CD14-positive monocyte (primary cell): ENCODE data around the gene CFAP97. TPM values are rescaled to one million over a fixed set of nuclear protein-coding genes. Genes with fewer than 3 reads are reported as not detected.

Experiments used
- DNase-seq, 3 donors: peaks; one replicate each; pipeline ENCODE4 v3.0.0-alpha.2; 2011 to 2022
- H2AFZ ChIP-seq: 2 replicates; pipeline ENCODE4 v1.6.0; 2012; ENCODE audit warnings: mild to moderate bottlenecking, low read depth, low read length, inconsistent platforms; ENCODE audit not compliant: insufficient read depth, poor library complexity, severe bottlenecking
- H3K27ac ChIP-seq, 2 donors: 1 replicate in 1 of 2; 2 replicates in 1 of 2; pipeline ENCODE4 v1.5.1; 2012 to 2013; ENCODE audit warnings: low read length in 2 of 2, control low read depth in 1 of 2, inconsistent platforms in 1 of 2, low read depth in 1 of 2, mild to moderate bottlenecking in 1 of 2
- H3K27me3 ChIP-seq, 2 donors: one replicate each; pipeline versions ENCODE4 v1.6.0 to v1.6.1; 2011 to 2013; ENCODE audit warnings: low read length in 2 of 2; ENCODE audit not compliant: control insufficient read depth in 2 of 2, insufficient read depth in 2 of 2
- H3K36me3 ChIP-seq, 2 donors: replicated peaks in 1 of 2; 1 replicate in 1 of 2; 2 replicates in 1 of 2; pipeline versions ENCODE4 v1.5.1 to v1.6.1; 2012 to 2013; ENCODE audit warnings: low read length in 2 of 2, control low read depth in 1 of 2, inconsistent platforms in 1 of 2, mild to moderate bottlenecking in 1 of 2; ENCODE audit not compliant: insufficient read depth in 2 of 2, control insufficient read depth in 1 of 2
- H3K4me1 ChIP-seq, 2 donors: 1 replicate in 1 of 2; 2 replicates in 1 of 2; pipeline versions ENCODE4 v1.5.1 to v1.6.1; 2012 to 2013; ENCODE audit warnings: low read length in 2 of 2, control low read depth in 1 of 2, inconsistent platforms in 1 of 2, mild to moderate bottlenecking in 1 of 2, moderate library complexity in 1 of 2; ENCODE audit not compliant: insufficient read depth in 2 of 2, control insufficient read depth in 1 of 2
- H3K4me2 ChIP-seq: replicated peaks from 2 replicates; pipeline ENCODE3; 2012; ENCODE audit warnings: low read length, moderate library complexity, mild to moderate bottlenecking; ENCODE audit not compliant: poor library complexity, severe bottlenecking; ENCODE audit errors: extremely low read depth
- H3K4me3 ChIP-seq, 3 experiments: fragments of 200-600 bp in 1 of 3; sonication (generic) in 1 of 3; replicated peaks in 1 of 3; 1 replicate in 2 of 3; 2 replicates in 1 of 3; pipeline ENCODE4 v1.5.1; 2011 to 2013; ENCODE audit warnings: low read length in 3 of 3, mild to moderate bottlenecking in 3 of 3, control low read depth in 2 of 3, low read depth in 2 of 3, inconsistent platforms in 1 of 3, moderate library complexity in 1 of 3
- H3K79me2 ChIP-seq: 2 replicates; pipeline ENCODE4 v1.6.0; 2012; ENCODE audit warnings: mild to moderate bottlenecking, control low read depth, inconsistent platforms, low read length, moderate library complexity; ENCODE audit not compliant: insufficient read depth
- H3K9ac ChIP-seq: 2 replicates; pipeline ENCODE4 v1.6.0; 2017; ENCODE audit warnings: low read length, mild to moderate bottlenecking; ENCODE audit not compliant: insufficient read depth, poor library complexity, severe bottlenecking
- H3K9me3 ChIP-seq, 2 donors: replicated peaks in 1 of 2; 1 replicate in 1 of 2; 2 replicates in 1 of 2; pipeline versions ENCODE4 v1.5.1 to v1.6.1; 2012 to 2013; ENCODE audit warnings: low read length in 2 of 2, control low read depth in 1 of 2; ENCODE audit not compliant: control insufficient read depth in 1 of 2, insufficient read depth in 1 of 2
- H4K20me1 ChIP-seq: 2 replicates; pipeline ENCODE4 v1.6.0; 2012; ENCODE audit warnings: mild to moderate bottlenecking, low read length, control low read depth, moderate library complexity; ENCODE audit not compliant: insufficient read depth
- H3K27ac Mint-ChIP-seq, 7 donors: one replicate each; pipeline ENCODE4 v1.8.0; 2020; ENCODE audit warnings: mild to moderate bottlenecking in 7 of 7, mixed read lengths in 7 of 7, moderate library complexity in 6 of 7, inconsistent platforms in 2 of 7
- H3K27me3 Mint-ChIP-seq, 3 donors: one replicate each; pipeline ENCODE4 v1.8.0; 2021 to 2022; ENCODE audit warnings: low read depth in 3 of 3, mild to moderate bottlenecking in 3 of 3, mixed read lengths in 3 of 3, moderate library complexity in 3 of 3, inconsistent platforms in 1 of 3
- H3K36me3 Mint-ChIP-seq, 2 donors: one replicate each; pipeline ENCODE4 v1.8.0; 2020; ENCODE audit warnings: mixed read lengths in 2 of 2, inconsistent platforms in 1 of 2, mild to moderate bottlenecking in 1 of 2
- H3K4me1 Mint-ChIP-seq: one replicate; pipeline ENCODE4 v1.8.0; 2020; ENCODE audit warnings: mild to moderate bottlenecking, mixed read lengths
- H3K4me3 Mint-ChIP-seq, 2 donors: one replicate each; pipeline ENCODE4 v1.8.0; 2020; ENCODE audit warnings: mild to moderate bottlenecking in 2 of 2, mixed read lengths in 2 of 2, moderate library complexity in 1 of 2
- H3K9me3 Mint-ChIP-seq, 7 donors: one replicate each; pipeline ENCODE4 v1.8.0; 2020 to 2022; ENCODE audit warnings: mixed read lengths in 7 of 7, mild to moderate bottlenecking in 6 of 7, moderate library complexity in 6 of 7, inconsistent platforms in 2 of 7
- CTCF ChIP-seq: fragments of 200-600 bp; IDR thresholded peaks from one replicate; pipeline ENCODE4 v1.8.0; 2022; ENCODE audit warnings: antibody characterized with exemption, mild to moderate bottlenecking
- WGBS: methylation state at CpG from one replicate; pipeline ENCODE4 v1.1.5; 2013; ENCODE audit warnings: missing lambda C conversion rate; ENCODE audit not compliant: insufficient coverage; 5-methylcytosine and 5-hydroxymethylcytosine counted together
- intact Hi-C, 2 donors: fragments of 100-400 bp; cut with micrococcal nuclease; formaldehyde crosslinking; loops; one replicate each; pipeline versions ENCODE4 v1.15.0 to v1.15.1; 2023
- polyA plus RNA-seq, 3 donors: library from polyadenylated mRNA; depleted of rRNA in 1 of 3; unstranded in 2 of 3; stranded (reverse) in 1 of 3; fragments of 300-500 nt in 2 of 3; fragments of >200 nt in 1 of 3; fragmentation: Illumina TruSeq in 2 of 3; gene quantifications; 1 replicate in 2 of 3; 2 replicates in 1 of 3; pipeline ENCODE4 v1.2.3, GENCODE V29; 2012 to 2021

Gene CFAP97
- polyA plus RNA-seq, 3 donors = 2.7 to 16.8 (median 12.3) TPM

GRCh38 chr4:185209031-185209851 lies 5.4 kb upstream of the CFAP97 start, which contains the start of gene SNX25:
SNX25 (plus strand) TSS chr4:185209598; CDS start chr4:185209827, 229 bp downstream.
- H3K4me2 ChIP-seq = peak within 1 kb of the TSS; percentile 86
- Mint-ChIP-seq H3K9me3 (peaks cover 0 to 14% (median 7%) of the 10 kb centered on the region in 7 donors), H3K27ac (peak within 1 kb of the TSS in 1 of 7 donors; percentile 90), H3K4me1 (peaks cover 28% of the 10 kb centered on the region), H3K4me3 (peak within 1 kb of the TSS; percentile 93 to 97), H3K36me3 (peaks cover 2 to 10% of the 10 kb centered on the region in 2 donors), H3K27me3 (peaks cover 64 to 83% (median 73%) of the 10 kb centered on the region in 3 donors)
- peak within 1 kb of the TSS; percentile 53 for H3K9ac ChIP-seq
- H3K4me1 ChIP-seq = peaks cover 19 to 29% of the 10 kb centered on the region in 2 donors
- H2AFZ ChIP-seq = peak within 1 kb of the TSS; percentile 70
- H3K27ac ChIP-seq = no peak within 1 kb of the TSS
- peaks cover 0 to 13% of the 10 kb centered on the region in 2 donors for H3K9me3 ChIP-seq
- peak; percentile 27 to 30 (median 29) for DNase-seq
- no peak for TF ChIP-seq CTCF
- intact Hi-C loops = loop anchor here in 1 of 2 donors (10.0 kb wide), 1 partner anchor 1704 kb away; the partner anchor contains the start of gene ING2
- H3K79me2 ChIP-seq = no peaks in the 10 kb centered on the region
- H3K27me3 ChIP-seq = peaks cover 54 to 65% of the 10 kb centered on the region in 2 donors
- H4K20me1 ChIP-seq = no peaks in the 10 kb centered on the region
- H3K4me3 ChIP-seq = peak within 1 kb of the TSS; percentile 28 to 74 (median 47)
- no peaks in the 10 kb centered on the region for H3K36me3 ChIP-seq
- WGBS = under 1% methylated on average over 64 of the region's 72 CpGs

DNA sequence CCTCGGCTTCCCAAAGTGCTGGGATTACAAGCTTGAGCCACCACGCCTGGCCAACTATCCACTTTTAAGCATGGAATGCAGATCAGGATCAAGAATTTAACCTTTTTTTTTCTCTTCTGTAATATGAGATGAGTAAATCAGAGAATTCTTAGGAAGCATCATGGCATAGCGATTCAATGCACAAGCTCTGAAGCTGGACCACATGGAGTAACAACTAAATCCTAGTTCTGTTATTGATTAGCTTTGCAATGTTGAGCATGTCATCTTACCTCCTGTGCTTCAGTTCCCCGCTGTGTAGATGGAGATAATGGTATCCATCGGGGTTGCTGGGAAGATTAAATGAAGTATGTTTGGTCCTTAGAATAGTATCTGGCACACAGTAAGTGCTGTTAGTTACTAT lies 3.7 kb upstream of the CFAP97 start:
- peaks cover 0 to 13% of the 10 kb centered on the region in 2 donors for H3K9me3 ChIP-seq
- peaks cover 2 to 10% of the 10 kb centered on the region in 2 donors for H3K36me3 Mint-ChIP-seq
- H3K4me1 Mint-ChIP-seq = peaks cover 40% of the 10 kb centered on the region
- no peak overlapping the region for H3K27ac ChIP-seq
- TF ChIP-seq CTCF = no peak
- no peaks in the 10 kb centered on the region for H3K36me3 ChIP-seq
- H3K4me3 ChIP-seq = no peak overlapping the region
- no peak overlapping the region for H3K9ac ChIP-seq
- no peak overlapping the region for H2AFZ ChIP-seq
- no peak overlapping the region for H3K27ac Mint-ChIP-seq
- H4K20me1 ChIP-seq = no peaks in the 10 kb centered on the region
- H3K79me2 ChIP-seq = no peaks in the 10 kb centered on the region
- no peak overlapping the region for H3K4me2 ChIP-seq
- H3K27me3 Mint-ChIP-seq = peaks cover 50 to 69% (median 58%) of the 10 kb centered on the region in 3 donors
- no peak for DNase-seq
- peaks cover 0 to 20% (median 9%) of the 10 kb centered on the region in 7 donors for H3K9me3 Mint-ChIP-seq
- H3K27me3 ChIP-seq = peaks cover 39 to 47% of the 10 kb centered on the region in 2 donors
- WGBS = no CpG with 5 or more reads among the region's 5 CpGs
- intact Hi-C loops = loop anchor here in 1 of 2 donors (10.0 kb wide), 1 partner anchor 1703 kb away; the partner anchor contains the start of gene ING2
- H3K4me3 Mint-ChIP-seq = peak overlapping the region in 1 of 2 donors; percentile 97
- peaks cover 25 to 47% of the 10 kb centered on the region in 2 donors for H3K4me1 ChIP-seq
